Transverse colon (tissue), 4 donors: Measurements from ENCODE around the gene ARHGDIG.

Source experiments
- CTCF ChIP-seq, 5 experiments: fragments of 200-600 bp in 3 of 5; fragments of 450-650 bp in 2 of 5; sonication (generic) in 3 of 5; IDR thresholded peaks; 1 replicate in 2 of 5; 2 replicates in 3 of 5; pipeline ENCODE4 v1.5.1; 2016 to 2017; ENCODE audit warnings: antibody characterized with exemption in 5 of 5, inconsistent platforms in 3 of 5, mild to moderate bottlenecking in 2 of 5, moderate library complexity in 1 of 5
- EP300 ChIP-seq: sonication (generic); formaldehyde crosslinking; IDR thresholded peaks from one replicate; pipeline ENCODE4 v1.6.1; 2017; ENCODE audit warnings: antibody characterized with exemption, low read depth
- POLR2A ChIP-seq: fragments of 450-650 bp; IDR thresholded peaks from one replicate; pipeline ENCODE4 v1.6.1; 2016; ENCODE audit warnings: antibody characterized with exemption, mild to moderate bottlenecking, moderate library complexity
- POLR2AphosphoS5 ChIP-seq, 3 donors: sonication (generic); formaldehyde crosslinking; IDR thresholded peaks; one replicate each; pipeline ENCODE4 v1.6.1; 2016; ENCODE audit warnings: antibody characterized with exemption in 3 of 3

- TF ChIP-seq CTCF (IDR thresholded peaks at IDR 0.05): no peak
- TF ChIP-seq POLR2A: no peak
- no peak for TF ChIP-seq POLR2AphosphoS5 (IDR thresholded peaks at IDR 0.05)
- TF ChIP-seq EP300: no peak
Measured at GRCh38 chr16:291539-291938, 11.1 kb downstream of the ARHGDIG start.
